Fibroblast of skin of left biceps (primary cell): ENCODE measurements around the gene ATXN10.

Source experiments
- DNase-seq, 2 experiments: peaks; one replicate each; pipeline ENCODE4 v3.0.0-alpha.2; 2013; ENCODE audit warnings: low read depth in 2 of 2

Gene ATXN10

DNA sequence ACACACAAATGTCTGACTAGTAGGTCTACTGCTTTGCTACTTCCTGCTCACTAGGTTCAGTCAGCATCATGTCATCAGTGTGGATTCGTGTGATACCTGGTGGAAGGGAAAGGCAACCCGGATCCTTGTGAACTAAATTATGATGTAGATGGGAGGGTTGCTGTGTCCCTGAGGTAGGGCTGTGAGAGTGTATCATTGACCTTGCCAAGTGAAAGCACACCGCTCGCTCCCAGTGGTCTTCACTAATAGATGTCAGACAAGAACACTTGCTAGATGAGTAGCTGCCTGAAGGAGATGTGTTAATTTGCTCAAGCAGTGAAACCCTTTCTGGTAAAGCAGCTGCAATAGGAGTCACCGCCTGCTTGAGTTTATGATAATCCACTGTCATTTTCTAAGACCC lies 185.9 kb downstream of the ATXN10 start:
- no peak for DNase-seq

DNA sequence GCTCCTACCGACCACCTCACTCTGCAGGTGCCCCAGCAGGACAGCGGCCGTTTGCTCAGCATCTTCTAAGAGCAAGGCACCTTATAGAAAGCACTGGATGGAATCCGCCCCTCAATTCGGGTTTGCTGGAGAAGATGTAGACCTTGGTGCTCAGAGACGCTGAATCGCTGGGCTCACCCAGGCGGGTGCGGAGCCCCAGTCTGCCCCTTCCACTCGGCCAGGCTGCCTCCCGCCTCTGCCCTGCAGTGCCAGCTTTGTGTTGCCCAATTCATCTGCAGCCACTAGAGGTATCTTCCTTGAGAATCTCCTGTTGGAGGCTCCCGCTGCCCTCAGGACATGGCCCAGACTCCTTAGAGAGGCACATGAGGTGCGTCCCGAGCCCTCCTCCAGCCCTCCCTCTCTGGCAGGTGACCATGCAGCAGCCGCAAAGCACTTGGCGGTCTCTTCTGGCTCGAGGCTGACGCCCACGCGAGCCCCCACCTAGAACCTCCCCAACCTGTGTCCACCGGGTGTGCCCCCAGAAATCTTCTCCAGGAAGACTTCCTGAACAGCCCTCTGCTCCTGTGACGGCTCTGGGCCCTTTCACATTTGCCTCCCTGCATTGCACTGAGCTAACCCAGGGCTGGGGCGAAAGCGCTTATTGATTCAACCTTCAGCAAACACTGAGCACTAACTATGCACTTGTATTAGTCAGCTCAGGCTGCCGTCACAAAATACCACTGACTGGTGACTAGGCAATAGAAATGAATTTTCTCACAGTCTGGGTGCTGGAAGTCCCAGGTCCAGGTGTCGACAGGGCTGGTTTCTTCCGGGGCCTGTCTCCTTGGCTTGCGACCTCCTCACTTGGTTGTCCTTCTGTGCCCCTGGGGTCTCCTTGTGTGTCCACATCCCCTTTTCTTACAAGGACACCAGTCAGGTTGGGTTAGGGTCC lies 187.9 kb downstream of the ATXN10 start:
- no peak for DNase-seq

DNA sequence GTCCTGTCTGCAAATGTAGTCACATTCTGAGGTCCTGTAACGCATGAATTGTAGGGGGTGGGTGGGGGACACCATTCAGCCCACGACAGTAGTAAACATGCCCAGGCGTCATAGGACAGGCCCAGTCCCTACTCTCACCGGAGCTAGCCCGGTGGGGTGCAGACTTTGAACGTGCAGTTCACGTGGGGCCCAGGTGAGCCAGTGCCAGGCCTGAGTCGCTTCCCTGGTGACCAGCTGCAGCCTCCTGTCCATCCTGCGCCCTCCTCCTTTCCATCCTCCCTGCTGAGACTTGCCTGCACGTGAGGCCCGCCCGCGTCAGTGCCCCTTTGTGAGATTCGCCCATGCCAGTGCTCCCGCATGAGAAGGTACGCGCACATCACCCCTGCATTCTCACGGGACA lies 188.6 kb downstream of the ATXN10 start:
- DNase-seq, result no peak

DNA sequence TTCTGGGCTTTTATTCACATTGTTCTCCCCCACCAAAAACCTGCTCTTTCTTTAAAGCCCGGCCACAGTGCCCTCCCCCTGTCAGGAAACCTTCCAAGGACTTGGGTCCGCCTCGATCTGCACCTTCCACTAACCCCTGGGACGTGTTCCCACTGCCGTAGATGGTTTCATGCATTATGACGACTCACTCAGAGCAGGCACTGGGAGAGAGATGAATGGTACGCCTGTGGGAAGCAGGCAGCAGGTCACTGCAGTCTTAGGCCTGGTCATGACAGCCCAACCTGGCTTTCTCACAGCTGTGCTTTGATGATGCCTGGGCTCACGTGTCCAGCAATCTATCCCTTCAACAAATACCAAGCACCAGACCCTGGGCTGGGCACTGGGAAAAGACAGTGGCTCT lies 189.6 kb downstream of the ATXN10 start:
- DNase-seq, result no peak

DNA sequence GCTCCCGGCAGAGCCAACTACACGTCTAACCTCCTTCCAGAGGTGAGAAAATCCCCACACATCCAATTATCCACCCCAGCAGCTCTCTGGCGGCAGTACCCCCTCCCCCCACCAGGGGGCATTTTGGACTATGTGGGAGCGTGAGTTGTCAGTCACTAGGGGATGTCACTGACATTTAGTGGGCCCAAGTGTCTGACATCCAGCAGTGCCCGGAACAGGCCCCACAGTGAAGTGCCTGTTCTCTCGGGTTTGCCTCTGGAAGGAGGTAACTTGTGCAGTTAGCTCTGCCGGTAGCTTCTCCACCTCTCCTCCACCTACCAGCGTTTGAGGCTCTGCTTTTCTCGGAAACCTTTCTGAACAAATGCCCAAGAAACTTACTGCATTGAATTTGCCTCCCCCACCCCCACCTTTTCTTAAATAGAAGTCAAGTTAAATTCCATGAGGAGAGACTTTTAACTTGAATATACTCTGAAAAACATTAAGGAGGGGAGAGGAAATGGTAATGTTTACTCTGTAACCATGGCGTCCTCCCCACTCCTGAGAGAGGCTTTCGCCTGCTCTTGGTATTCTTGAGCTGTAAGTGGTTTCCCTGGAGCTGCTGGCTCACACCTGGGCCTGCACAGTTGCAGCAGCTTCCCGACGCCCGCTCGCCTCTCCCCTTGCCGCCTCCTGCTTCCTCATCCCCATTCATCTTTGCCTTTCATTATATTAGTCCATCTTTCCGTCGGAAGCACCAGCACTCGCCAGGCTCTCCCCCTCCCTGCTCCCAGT lies 192.5 kb downstream of the ATXN10 start:
- DNase-seq, result peak in 1 of 2 experiments; percentile 6

DNA sequence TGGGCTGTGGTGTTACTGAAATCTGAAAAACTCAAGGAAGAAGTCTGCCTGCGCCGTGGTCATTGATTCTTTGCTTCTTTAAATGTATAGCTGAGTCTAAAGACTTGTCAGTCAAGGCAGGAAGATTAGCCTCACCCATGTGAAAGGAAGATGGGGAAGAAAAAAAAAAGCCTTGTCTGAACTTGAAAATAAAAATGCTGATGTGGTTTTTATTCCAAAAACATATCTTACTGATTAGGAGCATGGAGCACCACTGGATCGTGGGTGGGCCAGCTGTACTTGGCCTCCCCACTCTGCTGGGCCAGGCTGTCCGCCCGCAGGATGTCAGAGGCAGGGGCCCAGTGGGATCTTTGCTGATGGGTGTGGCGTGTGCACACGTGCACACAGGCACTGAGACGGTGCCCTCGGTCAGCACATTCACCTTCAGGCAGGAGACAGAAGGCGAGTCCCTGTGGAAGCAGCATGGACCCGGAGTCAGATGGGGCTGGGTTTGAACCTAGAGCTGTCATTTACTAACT lies 193.4 kb downstream of the ATXN10 start:
- DNase-seq, result no peak

DNA sequence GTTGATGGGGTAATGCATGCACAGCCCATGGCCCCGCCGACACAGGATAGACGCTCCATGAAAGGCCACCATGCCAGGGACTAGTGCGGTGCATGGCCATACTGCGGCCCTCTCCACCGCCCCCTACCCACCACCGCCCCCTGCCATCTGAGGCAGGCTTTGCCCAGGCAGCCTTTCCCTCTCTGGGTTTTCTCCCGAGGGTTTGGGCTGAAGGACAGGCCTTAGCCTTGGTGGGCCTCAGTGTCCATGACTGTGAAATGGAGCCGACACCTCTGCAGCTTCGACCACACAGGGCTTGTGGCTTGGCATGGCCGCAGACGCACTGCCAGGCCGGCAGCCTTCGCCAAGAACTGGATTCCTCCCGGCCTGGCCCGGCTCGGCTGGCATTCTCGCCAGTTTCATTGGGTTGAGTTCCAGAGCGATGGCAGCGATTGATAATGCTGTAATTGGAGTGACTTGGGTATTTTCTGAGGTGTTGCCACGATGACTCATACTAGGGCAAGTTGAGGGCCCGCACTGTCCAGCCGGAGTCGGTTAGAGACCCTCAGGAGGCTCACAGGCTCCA lies 194.0 kb downstream of the ATXN10 start:
- no peak for DNase-seq

DNA sequence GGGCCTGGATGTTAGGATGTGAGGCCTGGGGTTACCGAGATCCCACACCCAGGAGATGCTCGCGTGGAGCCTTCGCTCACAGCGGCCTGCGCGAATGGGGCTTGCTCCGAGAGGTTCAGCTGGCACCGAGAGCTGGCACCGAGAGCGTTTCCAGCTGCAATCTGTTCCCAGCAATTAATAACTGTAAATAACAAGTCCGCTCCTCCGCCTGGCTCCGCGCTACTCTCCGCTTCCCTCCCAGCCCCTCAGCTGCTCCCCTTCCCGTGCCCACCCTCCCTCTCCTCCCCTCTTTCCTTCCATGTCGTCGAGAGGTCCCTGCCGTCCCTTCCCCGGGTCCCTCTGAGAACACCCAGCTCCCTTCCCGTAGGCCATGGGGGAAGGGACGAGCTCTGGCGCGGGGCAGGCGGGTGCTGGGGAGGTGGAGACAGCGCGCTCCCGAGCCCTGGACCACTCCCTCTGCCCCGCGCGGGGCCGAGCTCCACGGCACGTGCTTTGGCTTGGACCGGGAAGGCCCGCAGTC lies 194.6 kb downstream of the ATXN10 start:
- no peak for DNase-seq

DNA sequence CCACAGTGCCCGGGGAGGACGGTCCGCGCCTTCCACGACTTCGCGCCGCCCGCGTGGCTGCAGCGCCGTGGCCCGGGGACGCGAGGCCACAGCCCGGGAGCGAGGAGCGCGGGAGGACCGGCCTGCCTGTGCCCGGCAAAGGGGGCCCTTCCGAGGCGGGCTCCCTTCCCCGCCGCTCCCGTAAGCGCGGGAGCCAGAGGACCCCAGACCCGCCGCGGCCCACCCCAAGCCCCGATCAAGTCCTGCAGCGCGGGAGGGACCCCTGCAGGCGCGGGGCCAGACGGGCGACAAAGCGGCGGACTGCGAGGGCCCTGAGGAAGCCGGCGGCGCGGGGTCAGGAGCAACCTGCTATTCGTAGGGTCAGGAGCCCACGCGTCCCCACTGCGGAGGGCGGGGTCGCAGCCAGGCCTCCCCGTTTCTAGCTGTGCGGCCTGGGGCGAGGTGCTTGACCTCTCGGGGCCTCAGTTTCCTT lies 195.0 kb downstream of the ATXN10 start:
- no peak for DNase-seq

DNA sequence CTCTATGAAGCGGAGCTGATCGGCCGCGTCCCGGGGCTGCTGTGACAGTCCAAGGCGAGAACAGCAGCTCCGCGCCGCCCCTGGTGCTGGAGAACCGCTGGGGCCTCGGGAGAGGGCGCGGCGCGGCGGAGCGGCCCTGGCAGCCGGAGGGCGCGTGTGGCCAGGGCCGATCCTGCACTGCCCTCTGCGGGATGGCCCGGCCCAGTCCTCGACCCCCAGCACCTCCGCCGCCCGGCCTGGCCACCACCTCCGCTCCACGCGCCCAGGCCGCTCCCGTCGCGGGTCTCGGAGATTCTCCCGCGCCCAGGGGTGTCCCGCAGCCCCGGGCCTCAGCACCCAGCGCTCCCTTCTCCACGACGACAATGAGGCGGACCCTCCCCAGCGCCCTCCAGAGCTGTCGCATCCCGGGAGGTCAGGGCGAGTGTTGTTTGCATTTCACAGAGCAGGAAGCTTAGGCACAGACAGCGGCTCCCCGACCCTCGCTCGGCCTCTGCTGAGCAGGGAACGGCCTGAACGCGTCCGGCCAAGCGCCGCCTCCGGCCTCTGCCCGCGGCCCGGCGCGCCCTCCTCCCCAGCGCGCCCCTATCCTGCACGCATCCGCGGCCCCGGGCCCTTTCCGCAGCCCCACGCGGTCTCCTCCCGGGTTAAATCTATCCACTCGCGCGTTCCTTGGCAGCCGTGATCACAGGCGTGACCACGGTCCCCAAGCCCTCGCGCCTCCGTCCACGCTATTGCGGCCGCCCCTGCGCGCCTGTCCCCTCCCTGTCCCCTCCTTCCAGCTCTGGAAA lies 195.7 kb downstream of the ATXN10 start:
- DNase-seq, result no peak

DNA sequence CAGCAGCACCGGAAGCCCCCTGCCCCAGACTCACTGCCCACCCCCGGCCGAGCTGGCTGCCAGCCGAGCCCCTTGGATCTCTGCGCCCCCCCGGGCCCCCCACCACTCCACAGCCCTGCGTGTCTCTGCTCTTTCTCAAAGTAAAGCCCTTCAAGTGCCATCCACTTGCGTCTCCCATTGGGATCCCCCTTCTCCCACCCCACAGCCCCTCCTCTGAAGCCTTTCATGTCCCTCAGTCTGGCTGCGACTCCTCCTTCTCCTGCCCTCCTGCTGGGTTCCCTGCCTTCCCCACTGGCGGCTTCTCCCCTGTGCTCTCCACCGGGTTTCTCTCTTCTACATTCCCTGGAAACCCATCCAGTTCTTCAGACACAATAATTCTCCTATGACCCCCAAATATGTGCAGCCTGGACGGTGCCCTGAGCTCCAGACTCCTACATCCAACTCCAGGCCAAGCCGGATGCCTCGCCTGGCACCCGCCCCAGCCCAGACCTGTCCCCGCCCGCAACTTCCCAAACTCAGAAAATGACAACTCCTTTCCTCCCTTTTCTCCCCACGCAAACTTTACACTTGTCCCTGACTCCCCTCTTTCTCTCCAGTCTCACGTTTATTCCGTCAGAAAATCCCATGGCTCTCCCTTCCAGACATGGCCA lies 196.4 kb downstream of the ATXN10 start:
- no peak for DNase-seq

DNA sequence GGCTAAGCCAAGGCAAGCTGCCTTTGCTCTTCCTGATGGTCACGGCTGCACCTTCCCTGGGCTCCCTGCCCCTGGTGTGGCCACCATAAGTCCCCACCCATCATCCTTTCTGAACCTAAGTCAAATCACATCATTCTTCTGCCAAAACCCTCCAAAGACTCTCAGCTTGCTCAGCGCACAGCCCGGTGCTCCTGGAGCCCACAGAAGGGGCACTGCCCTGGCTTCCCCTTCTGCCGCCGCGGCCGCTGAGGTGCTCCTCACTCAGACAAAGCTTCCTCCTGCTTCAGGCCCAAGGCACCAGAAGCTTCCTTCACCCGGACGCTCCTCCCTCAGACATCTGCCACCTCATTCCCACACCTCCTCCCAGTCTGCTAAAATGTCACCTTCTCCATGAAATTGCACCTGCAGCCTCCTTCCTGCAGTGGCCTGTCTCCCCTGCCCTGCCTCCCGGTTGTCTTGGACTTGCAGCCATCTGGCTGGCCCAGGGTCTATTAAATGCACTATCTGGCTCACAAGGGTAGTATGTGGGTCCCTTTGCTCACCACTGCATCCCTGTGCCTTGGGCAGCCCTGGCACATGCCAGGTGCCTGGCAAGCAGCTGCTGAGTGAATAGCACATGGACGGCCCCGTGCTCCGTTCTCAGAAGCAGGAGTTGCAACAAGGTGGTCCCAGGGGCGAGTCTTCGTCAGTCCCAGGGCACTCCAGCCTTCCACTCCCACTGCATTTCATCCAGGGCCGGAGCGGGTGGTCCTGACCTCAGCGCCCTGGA lies 197.1 kb downstream of the ATXN10 start:
- no peak for DNase-seq

DNA sequence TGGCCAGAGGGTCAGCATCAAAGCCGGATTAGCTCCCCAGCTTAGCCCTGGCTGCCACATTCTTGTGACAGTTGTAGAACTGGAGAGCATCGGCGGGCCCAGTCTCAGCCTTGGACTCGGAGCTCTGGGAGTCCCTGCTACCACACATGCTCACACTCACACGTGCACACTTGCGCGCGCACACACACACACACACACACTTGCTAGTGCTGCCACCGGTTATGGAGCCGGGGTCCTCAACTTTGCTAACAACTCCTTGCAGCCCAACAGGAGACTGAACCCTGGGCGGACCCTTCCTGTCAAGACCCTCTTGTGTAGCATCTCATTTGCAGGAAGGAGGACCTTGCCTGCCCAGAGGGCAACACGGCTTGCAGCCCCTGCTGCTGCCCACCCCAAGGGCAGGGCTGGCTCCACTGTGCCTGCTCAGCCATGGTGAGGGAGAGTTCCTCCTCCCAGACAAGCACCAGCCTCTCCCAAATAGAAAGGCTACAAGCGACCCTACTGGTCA lies 197.8 kb downstream of the ATXN10 start:
- no peak for DNase-seq

DNA sequence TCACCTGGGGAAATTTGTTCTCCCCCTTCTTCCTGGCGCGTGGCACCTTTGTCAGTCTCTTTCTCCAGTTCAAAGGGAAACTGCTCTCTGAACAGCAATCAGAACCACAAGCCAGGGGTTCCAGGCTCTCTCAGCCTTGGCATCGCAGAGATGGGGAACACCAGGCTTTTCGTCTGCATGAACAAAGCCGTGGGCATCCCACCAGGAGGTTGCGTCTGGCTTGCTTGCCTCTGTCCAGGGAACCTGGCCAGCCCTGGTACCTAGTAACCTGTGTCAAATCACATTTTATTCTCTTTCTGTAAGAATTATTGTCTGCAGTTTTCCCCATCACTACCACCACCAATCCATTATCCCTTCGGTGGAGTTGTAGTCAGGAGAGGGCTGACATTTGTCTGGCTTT lies 198.4 kb downstream of the ATXN10 start:
- no peak for DNase-seq

DNA sequence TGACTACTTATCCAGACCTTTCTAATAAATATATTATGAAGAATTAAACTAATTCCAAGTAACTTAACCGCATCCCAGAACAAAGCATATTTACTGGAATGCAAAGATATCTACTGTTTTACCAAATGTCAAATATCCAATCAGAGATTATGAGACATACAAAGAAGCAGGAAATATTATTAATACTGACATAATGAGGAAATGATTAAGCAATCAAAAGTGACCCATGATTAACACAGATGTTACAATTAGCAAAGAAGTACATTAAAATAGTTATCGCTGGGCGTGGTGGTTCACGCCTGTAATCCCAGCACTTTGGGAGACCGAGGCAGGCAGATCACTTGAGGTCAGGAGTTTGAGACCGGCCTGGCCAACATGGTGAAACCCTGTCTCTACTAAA lies 200.1 kb downstream of the ATXN10 start:
- DNase-seq, result no peak

DNA sequence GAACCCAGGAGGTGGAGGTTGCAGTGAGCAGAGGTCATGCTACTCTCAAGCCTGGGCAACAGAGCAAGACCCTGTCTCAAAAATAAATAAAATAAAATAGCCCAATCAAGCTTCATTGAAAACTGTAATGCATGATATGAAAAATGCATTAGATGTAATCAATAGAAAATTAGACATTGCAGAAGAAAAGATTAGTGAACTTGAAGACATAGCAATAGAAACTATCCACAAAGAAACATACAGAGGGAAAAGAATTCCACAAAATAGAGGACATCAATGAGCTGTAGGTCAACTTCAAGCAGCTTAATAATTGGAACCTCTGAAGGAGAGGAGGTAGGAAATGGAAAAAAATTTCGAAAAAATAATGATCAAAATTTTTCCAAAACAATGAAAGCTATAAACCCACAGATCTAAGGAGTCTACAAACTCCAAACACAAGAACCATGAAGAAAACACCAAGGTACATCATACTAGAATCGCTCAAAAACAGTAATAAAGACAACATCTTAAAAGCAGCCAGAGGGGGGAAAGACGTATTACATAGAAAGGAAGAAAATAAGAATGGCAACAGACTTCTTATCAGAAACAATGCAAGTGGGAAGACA lies 201.1 kb downstream of the ATXN10 start:
- DNase-seq, result no peak

DNA sequence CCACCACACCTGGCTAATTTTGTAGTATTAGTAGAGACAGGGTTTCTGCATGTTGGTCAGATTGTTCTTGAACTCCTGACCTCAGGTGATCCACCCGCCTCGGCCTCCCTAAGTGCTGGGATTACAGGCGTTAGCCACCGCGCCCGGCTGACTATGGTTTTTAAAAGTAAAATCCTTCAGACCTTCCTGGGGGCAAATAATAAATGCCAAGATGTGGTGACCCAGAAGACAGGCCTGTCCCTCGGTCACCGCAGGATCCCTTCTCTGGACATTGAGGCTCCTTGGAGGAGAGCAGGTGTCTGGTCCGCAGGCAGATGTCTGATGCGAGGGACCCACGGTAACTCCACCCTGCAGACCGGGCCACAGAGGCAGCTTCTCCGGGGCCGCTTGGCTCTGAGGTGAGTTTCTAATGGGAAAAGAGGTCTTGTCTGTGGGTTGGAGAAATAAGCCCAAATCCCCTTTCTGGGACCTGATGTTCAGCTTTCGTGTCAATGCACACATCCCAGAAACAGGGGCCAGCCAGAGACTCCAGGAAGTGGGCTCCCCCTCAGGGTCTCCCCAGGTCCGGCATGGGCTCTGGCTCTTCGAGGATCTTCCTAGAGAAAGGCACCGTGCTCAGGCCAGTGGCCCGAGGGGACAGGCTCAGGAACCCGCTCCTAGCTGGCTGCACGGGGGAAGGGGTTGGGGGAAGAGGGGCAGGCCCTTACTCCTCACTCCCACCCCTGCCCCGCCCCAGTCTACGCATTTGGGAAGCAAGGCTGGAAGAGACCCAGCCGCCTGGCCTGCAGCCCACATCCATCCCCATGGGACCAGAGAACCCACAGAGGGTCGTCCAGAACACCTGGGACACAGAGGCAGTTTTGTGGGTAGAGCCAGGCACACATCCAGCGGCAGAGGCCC lies 204.8 kb downstream of the ATXN10 start:
- DNase-seq, result no peak

DNA sequence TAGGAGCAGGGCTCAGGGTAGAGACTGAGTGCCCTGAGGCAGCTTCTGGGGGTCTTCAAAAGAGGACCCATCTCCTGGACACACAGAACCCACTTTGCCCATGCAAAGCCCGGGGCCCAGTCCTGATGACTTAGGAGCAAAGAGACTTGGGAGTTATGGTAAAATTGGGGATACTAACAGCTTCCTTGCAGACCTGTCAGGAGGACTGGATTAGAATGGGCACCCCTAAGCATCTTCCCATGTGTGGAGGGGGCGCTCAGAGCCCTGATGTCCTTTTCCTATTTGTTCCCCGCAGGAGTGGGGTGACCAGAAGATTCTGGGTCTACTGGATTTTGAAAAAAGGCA lies 205.4 kb downstream of the ATXN10 start:
- no peak for DNase-seq
